Naive thymus-derived CD8-positive, alpha-beta T cell (primary cell): ENCODE data around the gene VHLL. TPM values are rescaled to one million over a fixed set of nuclear protein-coding genes. Genes with fewer than 3 reads are reported as not detected.

Experiments used
- polyA plus RNA-seq, 3 donors: library from polyadenylated mRNA; unstranded; fragments of 300-500 nt; fragmentation: Illumina TruSeq; gene quantifications; one replicate each; pipeline ENCODE4 v1.2.3, GENCODE V29; 2021
- total RNA-seq, 8 experiments: library from RNA in 2 of 8; stranded (reverse) in 2 of 8; gene quantifications; one replicate each; pipeline ENCODE4 v1.2.3 and lab custom pipeline; 2021 to 2026

Gene VHLL
- total and polyA plus RNA-seq, 5 experiments from 2014 or later, result 0.78 TPM; not detected in 4

Other genes starting within 250 kb of the VHLL start
- gene UBQLN4, start 245.5 kb downstream of the VHLL start, total RNA-seq, result 10 to 100 TPM; 31.6 to 34.8 TPM
- 1 to 10 TPM; 6.9 to 9.7 (median 7.6) TPM for gene UBQLN4, start 245.5 kb downstream of the VHLL start, polyA plus RNA-seq
- gene LAMTOR2, start 244.5 kb downstream of the VHLL start, total RNA-seq, result 10 to 100 TPM; 22.6 to 24.2 TPM
- 100 to 1,000 TPM in 1 of 3 donors, 10 to 100 TPM in 2; 89.1 to 102 (median 96.1) TPM for gene LAMTOR2, start 244.5 kb downstream of the VHLL start, polyA plus RNA-seq
- gene RAB25, start 238.1 kb downstream of the VHLL start, total RNA-seq, result 1 to 10 TPM; 1.1 to 1.3 TPM
- 1 to 10 TPM in 1 of 3 donors, under 1 TPM in 2; 0.81 to 2.0 (median 0.96) TPM for gene RAB25, start 238.1 kb downstream of the VHLL start, polyA plus RNA-seq
- under 1 TPM in 1 of 2 experiments, not detected in 1; 0.38 TPM for gene MEX3A, start 216.8 kb downstream of the VHLL start, total RNA-seq
- not detected for gene MEX3A, start 216.8 kb downstream of the VHLL start, polyA plus RNA-seq
- 1 to 10 TPM; 2.0 to 2.7 TPM for gene LMNA, start 184.6 kb downstream of the VHLL start, total RNA-seq
- 1 to 10 TPM in 1 of 3 donors, under 1 TPM in 2; 0.62 to 4.0 (median 0.75) TPM for gene LMNA, start 184.6 kb downstream of the VHLL start, polyA plus RNA-seq
- gene SEMA4A, start 145.7 kb downstream of the VHLL start, total RNA-seq, result 1 to 10 TPM; 1.2 TPM
- 1 to 10 TPM in 1 of 3 donors, under 1 TPM in 2; 0.16 to 1.4 (median 0.22) TPM for gene SEMA4A, start 145.7 kb downstream of the VHLL start, polyA plus RNA-seq
- 10 to 100 TPM; 16.8 to 21.4 TPM for gene SLC25A44, start 105.2 kb downstream of the VHLL start, total RNA-seq
- gene SLC25A44, start 105.2 kb downstream of the VHLL start, polyA plus RNA-seq, result 10 to 100 TPM in 1 of 3 donors, 1 to 10 TPM in 2; 6.0 to 16.4 (median 9.7) TPM
- gene PMF1, start 86.3 kb downstream of the VHLL start, total RNA-seq, result 10 to 100 TPM; 49.1 to 54.8 TPM
- gene PMF1, start 86.3 kb downstream of the VHLL start, polyA plus RNA-seq, result 10 to 100 TPM; 70.8 to 79.9 (median 76.5) TPM
- 1 to 10 TPM; 6.5 to 7.8 TPM for gene BGLAP, start 57.1 kb downstream of the VHLL start, total RNA-seq
- under 1 TPM in 1 of 3 donors, not detected in 2; 0.26 TPM for gene BGLAP, start 57.1 kb downstream of the VHLL start, polyA plus RNA-seq
- gene PAQR6, start 51.3 kb downstream of the VHLL start, total RNA-seq, result 1 to 10 TPM; 2.8 to 3.0 TPM
- under 1 TPM; 0.15 to 0.21 (median 0.21) TPM for gene PAQR6, start 51.3 kb downstream of the VHLL start, polyA plus RNA-seq
- gene SMG5, start 16.5 kb downstream of the VHLL start, total RNA-seq, result 10 to 100 TPM; 66.7 to 68.9 TPM
- gene SMG5, start 16.5 kb downstream of the VHLL start, polyA plus RNA-seq, result 10 to 100 TPM in 2 of 3 donors, 1 to 10 TPM in 1; 9.5 to 28.4 (median 11.1) TPM
- gene TMEM79, start 15.0 kb downstream of the VHLL start, total RNA-seq, result 10 to 100 TPM; 15.0 to 15.6 TPM
- 1 to 10 TPM; 2.5 to 9.6 (median 4.8) TPM for gene TMEM79, start 15.0 kb downstream of the VHLL start, polyA plus RNA-seq
- 10 to 100 TPM; 22.1 to 23.3 TPM for gene GLMP, start 3.6 kb downstream of the VHLL start, total RNA-seq
- 10 to 100 TPM; 12.1 to 22.2 (median 17.3) TPM for gene GLMP, start 3.6 kb downstream of the VHLL start, polyA plus RNA-seq
- gene CCT3, start 39.0 kb upstream of the VHLL start, total RNA-seq, result 100 to 1,000 TPM; 142 to 154 TPM
- 100 to 1,000 TPM; 232 to 270 (median 263) TPM for gene CCT3, start 39.0 kb upstream of the VHLL start, polyA plus RNA-seq
- not detected for gene TSACC, start 39.2 kb upstream of the VHLL start, total RNA-seq
- 1 to 10 TPM in 1 of 3 donors, under 1 TPM in 2; 0.40 to 2.2 (median 0.83) TPM for gene TSACC, start 39.2 kb upstream of the VHLL start, polyA plus RNA-seq
- not detected for gene RHBG, start 69.9 kb upstream of the VHLL start, total RNA-seq
- not detected for gene RHBG, start 69.9 kb upstream of the VHLL start, polyA plus RNA-seq
- 10 to 100 TPM; 69.4 to 73.2 TPM for gene MEF2D, start 201.5 kb upstream of the VHLL start, total RNA-seq
- 10 to 100 TPM in 1 of 3 donors, 1 to 10 TPM in 2; 6.4 to 12.6 (median 6.7) TPM for gene MEF2D, start 201.5 kb upstream of the VHLL start, polyA plus RNA-seq